Mucosa of rectum (tissue), 2 donors: ENCODE data around the gene TMEM131L.
"Not testable (repeated sequence)": the region's sequence is repeated elsewhere in the genome, so short reads cannot be mapped to it uniquely, and the experiment has no call there.

Experiments
- H3K27ac ChIP-seq, 2 donors: one replicate each; pipeline ENCODE4 v1.7.0; 2013; ENCODE audit warnings: inconsistent platforms in 2 of 2, low read depth in 2 of 2, low read length in 2 of 2
- H3K27me3 ChIP-seq, 2 donors: one replicate each; pipeline ENCODE4 v1.7.0; 2013; ENCODE audit warnings: low read length in 2 of 2; ENCODE audit not compliant: control insufficient read depth in 2 of 2, insufficient read depth in 2 of 2
- H3K36me3 ChIP-seq, 2 donors: one replicate each; pipeline ENCODE4 v1.7.0; 2013; ENCODE audit warnings: low read length in 2 of 2; ENCODE audit not compliant: control insufficient read depth in 2 of 2, insufficient read depth in 2 of 2
- H3K4me1 ChIP-seq, 2 donors: one replicate each; pipeline ENCODE4 v1.7.0; 2013; ENCODE audit warnings: low read length in 2 of 2, mild to moderate bottlenecking in 1 of 2; ENCODE audit not compliant: control insufficient read depth in 2 of 2, insufficient read depth in 2 of 2
- H3K4me3 ChIP-seq, 2 donors: one replicate each; pipeline ENCODE4 v1.7.0; 2013; ENCODE audit warnings: low read length in 2 of 2
- H3K9ac ChIP-seq, 2 donors: one replicate each; pipeline ENCODE4 v1.7.0; 2013; ENCODE audit warnings: low read length in 2 of 2, low read depth in 1 of 2, mild to moderate bottlenecking in 1 of 2
- H3K9me3 ChIP-seq, 2 donors: one replicate each; pipeline ENCODE4 v1.7.0; 2013; ENCODE audit warnings: low read length in 2 of 2; ENCODE audit not compliant: control insufficient read depth in 2 of 2
- donor health status: healthy.
- donor health status: Normal muscosa, but diverticular disease.

The TMEM131L gene

DNA sequence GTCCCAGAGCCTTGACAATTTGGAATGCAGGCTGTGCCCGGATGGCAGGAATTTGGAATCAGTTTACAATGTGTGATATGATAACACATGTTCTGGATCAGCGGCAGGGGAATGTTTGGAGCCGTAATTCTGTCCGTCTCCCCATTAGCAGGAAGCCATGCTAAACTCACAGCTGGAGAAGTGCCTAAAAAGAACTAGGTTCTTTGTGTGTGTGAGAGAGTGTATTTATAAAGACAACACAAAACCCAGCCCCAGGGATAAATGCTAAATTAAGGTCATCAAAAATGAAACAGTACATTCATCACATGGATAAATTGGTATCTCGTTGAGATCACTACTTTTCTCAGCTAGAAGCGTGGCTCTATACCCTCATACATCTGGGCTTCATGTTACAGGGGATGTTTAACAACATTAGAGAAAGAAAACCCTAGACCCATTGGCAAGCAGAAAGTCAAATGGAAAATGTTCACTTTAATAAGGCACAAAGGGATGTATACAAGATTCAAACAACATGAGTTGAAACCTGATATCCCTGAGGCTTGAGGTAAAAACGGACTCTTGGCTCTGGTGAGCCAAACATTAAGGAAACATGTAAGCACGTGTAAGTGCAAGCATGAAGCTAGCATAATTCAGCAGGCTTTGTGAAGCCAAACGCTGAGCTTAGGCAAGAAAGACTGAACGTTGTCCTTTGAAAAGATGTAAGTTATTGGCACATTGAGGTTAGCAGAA is 18.0 kb upstream of the TMEM131L start:
- H3K36me3 ChIP-seq: no peaks in the 10 kb centered on the region
- peak overlapping the region in 1 of 2 donors; percentile 26 for H3K4me3 ChIP-seq
- no peak overlapping the region for H3K9ac ChIP-seq
- H3K4me1 ChIP-seq: no peaks in the 10 kb centered on the region
- no peaks in the 10 kb centered on the region for H3K9me3 ChIP-seq
- H3K27me3 ChIP-seq: no peaks in the 10 kb centered on the region
- H3K27ac ChIP-seq: no peak overlapping the region

DNA sequence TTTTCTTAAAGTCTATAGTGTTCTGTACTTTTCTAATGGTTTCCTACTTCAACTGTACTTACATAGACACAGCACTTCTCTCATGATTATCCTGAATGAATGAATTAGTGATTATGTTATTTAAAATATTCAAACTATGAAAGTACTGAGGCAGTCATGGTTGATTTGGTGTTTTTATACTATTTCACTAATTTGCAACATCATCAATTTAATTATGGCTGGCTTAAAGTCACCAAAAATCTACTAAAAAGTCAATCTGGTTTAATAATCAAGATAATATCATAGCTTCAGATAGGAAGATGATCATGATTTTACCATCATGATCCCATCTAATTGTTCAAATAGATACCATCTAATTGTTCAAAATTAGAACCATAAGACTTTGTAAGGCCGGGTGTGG is 16.8 kb upstream of the TMEM131L start:
- no peak overlapping the region for H3K27ac ChIP-seq
- no peak overlapping the region for H3K4me3 ChIP-seq

GRCh38 chr4:153450544-153450917 is 15.6 kb upstream of the TMEM131L start:
- Histone ChIP-seq H3K9ac (no peak overlapping the region), H3K9me3 (no peaks in the 10 kb centered on the region), H3K4me3 (no peak overlapping the region), H3K4me1 (no peaks in the 10 kb centered on the region), H3K36me3 (no peaks in the 10 kb centered on the region), H3K27me3 (no peaks in the 10 kb centered on the region), H3K27ac (no peak overlapping the region)

More for the DNA sequence above, 16.8 kb upstream of the TMEM131L start:
- Histone ChIP-seq H3K9me3 (no peaks in the 10 kb centered on the region), H3K9ac (no peak overlapping the region), H3K4me1 (no peaks in the 10 kb centered on the region), H3K36me3 (no peaks in the 10 kb centered on the region), H3K27me3 (no peaks in the 10 kb centered on the region)

GRCh38 chr4:153451145-153451544 is 15.0 kb upstream of the TMEM131L start:
- H3K4me1 ChIP-seq, H3K9ac ChIP-seq, H3K27me3 ChIP-seq, H3K27ac ChIP-seq, H3K4me3 ChIP-seq, H3K9me3 ChIP-seq, H3K36me3 ChIP-seq: not testable (repeated sequence)

DNA sequence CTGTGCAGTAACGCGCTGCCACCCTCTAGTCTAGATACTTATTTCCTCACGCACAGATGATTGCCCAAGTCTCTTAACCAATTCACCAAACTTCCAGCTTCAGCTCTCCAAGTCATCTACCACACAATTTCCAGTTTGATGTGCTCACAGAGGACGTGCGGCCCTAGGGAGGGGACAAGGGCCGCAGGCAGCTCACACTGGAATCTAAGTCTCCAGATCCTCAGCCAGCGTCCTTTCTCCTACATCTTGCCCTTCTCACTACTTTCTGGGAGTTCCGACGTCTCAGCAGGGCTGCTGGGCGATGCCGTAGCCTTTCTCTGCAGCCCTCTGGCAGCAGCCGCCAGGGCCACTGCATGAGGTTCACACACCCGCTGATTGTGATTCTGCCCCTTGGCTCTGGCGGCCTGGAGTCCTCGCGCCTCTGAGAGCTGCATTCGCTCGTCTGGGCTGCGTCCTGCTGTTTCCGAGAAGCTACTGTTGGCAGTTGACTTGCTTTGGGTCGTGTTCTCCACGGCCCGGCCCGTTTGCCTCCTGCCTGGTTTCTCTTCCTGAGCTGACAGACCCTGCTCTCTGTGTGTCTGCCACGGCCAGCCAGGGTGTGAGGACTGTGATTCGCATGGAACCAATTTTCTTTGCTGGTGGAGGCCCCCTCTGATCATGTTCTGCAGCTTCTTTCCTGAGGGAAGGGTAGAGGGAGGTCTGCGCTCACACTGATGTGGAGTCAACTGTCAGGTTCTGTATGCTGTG is 14.1 kb upstream of the TMEM131L start:
- H3K4me3 ChIP-seq: no peak overlapping the region
- H3K36me3 ChIP-seq: no peaks in the 10 kb centered on the region
- no peaks in the 10 kb centered on the region for H3K9me3 ChIP-seq
- no peak overlapping the region for H3K27ac ChIP-seq
- no peaks in the 10 kb centered on the region for H3K4me1 ChIP-seq
- no peak overlapping the region for H3K9ac ChIP-seq
- H3K27me3 ChIP-seq: no peaks in the 10 kb centered on the region

DNA sequence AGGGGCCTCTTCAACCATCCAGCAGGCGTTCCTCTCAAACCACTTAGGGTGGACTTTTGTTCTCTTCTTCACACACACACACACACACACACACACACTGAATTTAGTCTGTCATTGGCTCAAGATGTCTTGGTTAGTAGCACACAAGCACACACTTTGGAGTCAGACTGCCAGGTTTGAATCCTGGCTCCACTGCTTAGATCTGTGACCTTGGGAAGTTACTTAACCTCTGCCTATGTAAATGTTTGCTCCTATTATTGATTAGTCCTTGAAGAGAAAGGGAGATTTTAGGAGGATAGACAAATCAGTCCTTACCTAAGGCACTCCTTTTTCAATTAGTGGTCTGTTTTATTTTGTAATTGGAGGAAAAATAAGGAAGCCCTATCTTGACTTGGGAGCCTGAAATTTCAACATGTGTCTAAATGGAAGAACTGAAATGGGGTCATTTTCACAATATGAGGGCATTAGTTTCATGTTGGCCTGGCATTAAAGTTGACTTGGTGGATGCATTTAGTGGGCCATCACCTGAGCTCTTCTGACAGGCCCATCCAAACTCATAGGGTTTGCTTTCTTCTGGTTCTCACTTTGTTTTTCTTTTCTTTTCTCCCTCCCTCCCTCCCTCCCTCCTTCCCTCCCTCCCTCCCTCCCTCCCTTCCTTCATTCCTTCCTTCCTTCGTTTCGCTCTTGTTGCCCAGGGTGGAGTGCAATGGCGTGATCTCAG is 13.3 kb upstream of the TMEM131L start:
- Histone ChIP-seq H3K4me3 (no peak overlapping the region), H3K27me3 (no peaks in the 10 kb centered on the region), H3K9me3 (no peaks in the 10 kb centered on the region), H3K9ac (no peak overlapping the region), H3K4me1 (no peaks in the 10 kb centered on the region), H3K36me3 (no peaks in the 10 kb centered on the region), H3K27ac (no peak overlapping the region)

GRCh38 chr4:153453402-153453801 is 12.8 kb upstream of the TMEM131L start:
- Histone ChIP-seq H3K27me3 (no peaks in the 10 kb centered on the region), H3K9me3 (no peaks in the 10 kb centered on the region), H3K36me3 (no peaks in the 10 kb centered on the region), H3K4me1 (no peaks in the 10 kb centered on the region), H3K27ac (no peak overlapping the region), H3K4me3 (no peak overlapping the region), H3K9ac (no peak overlapping the region)

GRCh38 chr4:153458969-153459368 is 7.2 kb upstream of the TMEM131L start:
- no peak overlapping the region for H3K27ac ChIP-seq
- no peak overlapping the region for H3K4me3 ChIP-seq
- no peak overlapping the region for H3K9ac ChIP-seq
- no peaks in the 10 kb centered on the region for H3K36me3 ChIP-seq
- no peaks in the 10 kb centered on the region for H3K9me3 ChIP-seq
- H3K4me1 ChIP-seq: no peaks in the 10 kb centered on the region
- H3K27me3 ChIP-seq: no peaks in the 10 kb centered on the region

DNA sequence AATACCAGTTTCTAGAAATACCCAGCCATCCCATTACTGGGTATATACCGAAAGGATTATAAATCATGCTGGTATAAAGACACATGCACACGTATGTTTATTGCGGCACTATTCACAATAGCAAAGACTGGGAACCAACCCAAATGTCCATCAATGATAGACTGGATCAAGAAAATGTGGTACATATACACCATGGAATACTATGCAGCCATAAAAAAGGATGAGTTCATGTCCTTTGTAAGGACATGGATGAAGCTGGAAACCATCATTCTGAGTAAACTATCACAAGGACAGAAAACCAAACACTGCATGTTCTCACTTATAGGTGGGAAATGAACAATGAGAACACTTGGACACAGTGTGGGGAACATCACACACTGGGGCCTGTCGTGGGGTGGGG is 4.6 kb upstream of the TMEM131L start:
- peaks cover 10 to 13% of the 10 kb centered on the region in 2 donors for H3K4me1 ChIP-seq
- H3K9me3 ChIP-seq, H3K27ac ChIP-seq, H3K9ac ChIP-seq, H3K4me3 ChIP-seq, H3K27me3 ChIP-seq, H3K36me3 ChIP-seq: not testable (repeated sequence)

- Histone ChIP-seq H3K4me3 (no peak overlapping the region), H3K27ac (no peak overlapping the region), H3K4me1 (peaks cover 21 to 23% of the 10 kb centered on the region in 2 donors), H3K9ac (no peak overlapping the region), H3K9me3 (no peaks in the 10 kb centered on the region), H3K27me3 (no peaks in the 10 kb centered on the region), H3K36me3 (no peaks in the 10 kb centered on the region)
Measured at GRCh38 chr4:153464068-153464467, 2.1 kb upstream of the TMEM131L start.
